ENCODE data around the gene MCTP1.

GRCh38 chr5:94992325-94992724 is 292.6 kb downstream of the MCTP1 start:
- TF ChIP-seq, protein P1, sequence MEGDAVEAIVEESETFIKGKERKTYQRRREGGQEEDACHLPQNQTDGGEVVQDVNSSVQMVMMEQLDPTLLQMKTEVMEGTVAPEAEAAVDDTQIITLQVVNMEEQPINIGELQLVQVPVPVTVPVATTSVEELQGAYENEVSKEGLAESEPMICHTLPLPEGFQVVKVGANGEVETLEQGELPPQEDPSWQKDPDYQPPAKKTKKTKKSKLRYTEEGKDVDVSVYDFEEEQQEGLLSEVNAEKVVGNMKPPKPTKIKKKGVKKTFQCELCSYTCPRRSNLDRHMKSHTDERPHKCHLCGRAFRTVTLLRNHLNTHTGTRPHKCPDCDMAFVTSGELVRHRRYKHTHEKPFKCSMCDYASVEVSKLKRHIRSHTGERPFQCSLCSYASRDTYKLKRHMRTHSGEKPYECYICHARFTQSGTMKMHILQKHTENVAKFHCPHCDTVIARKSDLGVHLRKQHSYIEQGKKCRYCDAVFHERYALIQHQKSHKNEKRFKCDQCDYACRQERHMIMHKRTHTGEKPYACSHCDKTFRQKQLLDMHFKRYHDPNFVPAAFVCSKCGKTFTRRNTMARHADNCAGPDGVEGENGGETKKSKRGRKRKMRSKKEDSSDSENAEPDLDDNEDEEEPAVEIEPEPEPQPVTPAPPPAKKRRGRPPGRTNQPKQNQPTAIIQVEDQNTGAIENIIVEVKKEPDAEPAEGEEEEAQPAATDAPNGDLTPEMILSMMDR (conservative IDR thresholded peaks at IDR 0.05; ENCODE audit: low read length): no peak
- no peak for TF ChIP-seq EZH2phosphoT487 (IDR thresholded peaks at IDR 0.05; ENCODE audit: borderline replicate concordance, low read depth, low read length)
